H1 (cell line): ENCODE measurements around the gene ACSF2. TPM values are rescaled to one million over a fixed set of nuclear protein-coding genes. Genes with fewer than 3 reads are reported as not detected.
A peak's percentile ranks its signal among the peaks of the same experiment; 100 is the strongest.

Experiments used
- CTCF ChIA-PET: fragments of 300-600 bp; sonication (Branson Sonifier 250); formaldehyde crosslinking; loops from one replicate; lab custom pipeline; 2021; ENCODE audit not compliant: partially characterized antibody; lab: Charles Lee
- POLR2A ChIA-PET: fragments of 300-600 bp; sonication (Branson Sonifier 250); formaldehyde crosslinking; loops from one replicate; lab custom pipeline; 2021; ENCODE audit warnings: inconsistent platforms; ENCODE audit not compliant: partially characterized antibody; lab: Charles Lee
- DNase-seq, 2 experiments: peaks; one replicate each; pipeline versions ENCODE4 v3.0.0 to v3.0.0-alpha.2; 2010 to 2022; ENCODE audit warnings: low spot score in 2 of 2, low read depth in 1 of 2, mixed read lengths in 1 of 2
- FAIRE-seq: peaks from 2 replicates; lab custom pipeline; 2011; peaks lifted over from hg19 to GRCh38; lab: Jason Lieb, UNC
- H2AFZ ChIP-seq: 2 replicates; pipeline ENCODE4 v1.8.1; 2012; ENCODE audit warnings: low read length, inconsistent platforms
- H2AK5ac ChIP-seq: 2 replicates; pipeline ENCODE4 v1.6.1; 2013; ENCODE audit warnings: low read depth, low read length
- H2BK120ac ChIP-seq: replicated peaks from 2 replicates; pipeline ENCODE3; 2013; ENCODE audit warnings: low read depth, low read length, inconsistent platforms
- H2BK12ac ChIP-seq: 2 replicates; pipeline ENCODE4 v1.6.1; 2013; ENCODE audit warnings: low read depth, low read length
- H2BK15ac ChIP-seq: 2 replicates; pipeline ENCODE4 v1.6.1; 2013; ENCODE audit warnings: low read length
- H2BK20ac ChIP-seq: 2 replicates; pipeline ENCODE4 v1.6.1; 2013; ENCODE audit warnings: low read length
- H2BK5ac ChIP-seq: 2 replicates; pipeline ENCODE4 v1.6.1; 2013; ENCODE audit warnings: low read depth, low read length
- H3K14ac ChIP-seq: 2 replicates; pipeline ENCODE4 v1.6.1; 2013; ENCODE audit warnings: inconsistent platforms; ENCODE audit not compliant: insufficient read length
- H3K18ac ChIP-seq: 2 replicates; pipeline ENCODE4 v1.6.1; 2013; ENCODE audit warnings: low read length; ENCODE audit errors: extremely low read depth
- H3K23ac ChIP-seq: 2 replicates; pipeline ENCODE4 v1.6.1; 2013; ENCODE audit warnings: inconsistent platforms; ENCODE audit not compliant: insufficient read length
- H3K23me2 ChIP-seq: 2 replicates; pipeline ENCODE4 v1.6.1; 2013; ENCODE audit warnings: low read depth, low read length
- H3K27ac ChIP-seq: 2 replicates; pipeline ENCODE4 v1.6.1; 2011; ENCODE audit warnings: low read depth, low read length, inconsistent platforms
- H3K27me3 ChIP-seq, 4 experiments: replicated peaks in 1 of 4; 1 replicate in 1 of 4; 2 replicates in 3 of 4; pipeline versions ENCODE4 v1.6.1 to v1.8.1; 2011 to 2013; ENCODE audit warnings: low read length in 3 of 4, mild to moderate bottlenecking in 3 of 4, inconsistent platforms in 2 of 4, mixed read lengths in 2 of 4, moderate library complexity in 1 of 4; ENCODE audit not compliant: control insufficient read depth in 3 of 4, insufficient read depth in 3 of 4; ENCODE audit errors: extremely low read depth in 1 of 4
- H3K36me3 ChIP-seq, 4 experiments: 2 replicates each; pipeline versions ENCODE4 v1.6.1 to v1.8.1; 2011 to 2013; ENCODE audit warnings: mild to moderate bottlenecking in 4 of 4, low read length in 3 of 4, moderate library complexity in 2 of 4, control low read depth in 1 of 4, inconsistent platforms in 1 of 4; ENCODE audit not compliant: insufficient read depth in 4 of 4, control insufficient read depth in 2 of 4
- H3K4ac ChIP-seq: replicated peaks from 2 replicates; pipeline ENCODE3; 2013; ENCODE audit warnings: low read length, low read depth, mixed read lengths, inconsistent platforms; ENCODE audit not compliant: insufficient read length
- H3K4me1 ChIP-seq, 4 experiments: replicated peaks in 1 of 4; 1 replicate in 1 of 4; 2 replicates in 3 of 4; pipeline versions ENCODE4 v1.6.1 to v1.8.1; 2011 to 2013; ENCODE audit warnings: low read length in 3 of 4, inconsistent platforms in 2 of 4, mixed read lengths in 1 of 4; ENCODE audit not compliant: insufficient read depth in 4 of 4, control insufficient read depth in 3 of 4
- H3K4me2 ChIP-seq, 2 experiments: 2 replicates each; pipeline versions ENCODE4 v1.6.1 to v1.8.1; 2011 to 2013; ENCODE audit warnings: low read depth in 2 of 2, low read length in 2 of 2, control low read depth in 1 of 2, inconsistent platforms in 1 of 2, mild to moderate bottlenecking in 1 of 2; ENCODE audit not compliant: insufficient read depth in 1 of 2
- H3K4me3 ChIP-seq, 4 experiments: fragments of 200-600, 300-600 bp in 1 of 4; sonication (generic), shearing (Covaris generic), sonication (Bioruptor Twin) in 1 of 4; 2 replicates each; pipeline versions ENCODE4 v1.5.1 to v1.8.1; 2011 to 2016; ENCODE audit warnings: low read length in 4 of 4, low read depth in 3 of 4, control low read depth in 2 of 4, inconsistent platforms in 2 of 4, mild to moderate bottlenecking in 2 of 4, mixed read lengths in 1 of 4, moderate library complexity in 1 of 4; ENCODE audit not compliant: insufficient read depth in 2 of 4; ENCODE audit errors: extremely low read depth in 1 of 4
- H3K56ac ChIP-seq: replicated peaks from 2 replicates; pipeline ENCODE3; 2013; ENCODE audit warnings: low read depth, mild to moderate bottlenecking, mixed read lengths, low read length, inconsistent platforms; ENCODE audit not compliant: insufficient read length
- H3K79me1 ChIP-seq: 2 replicates; pipeline ENCODE4 v1.6.1; 2013; ENCODE audit warnings: low read depth, low read length, control low read depth
- H3K79me2 ChIP-seq, 2 experiments: 2 replicates each; pipeline versions ENCODE4 v1.6.1 to v1.8.1; 2012 to 2013; ENCODE audit warnings: low read length in 2 of 2, mild to moderate bottlenecking in 2 of 2, inconsistent platforms in 1 of 2; ENCODE audit not compliant: insufficient read depth in 2 of 2, control insufficient read depth in 1 of 2
- H3K9ac ChIP-seq, 4 experiments: replicated peaks in 1 of 4; 1 replicate in 1 of 4; 2 replicates in 3 of 4; pipeline versions ENCODE4 v1.6.1 to v1.8.1; 2011 to 2013; ENCODE audit warnings: low read depth in 3 of 4, low read length in 3 of 4, control low read depth in 2 of 4, mild to moderate bottlenecking in 2 of 4, moderate library complexity in 2 of 4, inconsistent platforms in 1 of 4; ENCODE audit errors: extremely low read depth in 1 of 4
- H3K9me3 ChIP-seq, 2 experiments: 2 replicates each; pipeline versions ENCODE4 v1.6.1 to v1.8.1; 2012 to 2013; ENCODE audit warnings: mild to moderate bottlenecking in 2 of 2, moderate library complexity in 2 of 2, control low read depth in 1 of 2, inconsistent platforms in 1 of 2, low read depth in 1 of 2, low read length in 1 of 2, mixed read lengths in 1 of 2; ENCODE audit not compliant: insufficient read depth in 2 of 2
- H4K20me1 ChIP-seq, 2 experiments: replicated peaks in 1 of 2; 2 replicates each; pipeline versions ENCODE3 to v1.8.1; 2011 to 2013; ENCODE audit warnings: inconsistent platforms in 2 of 2, low read length in 2 of 2, mild to moderate bottlenecking in 1 of 2; ENCODE audit not compliant: insufficient read depth in 2 of 2, control insufficient read depth in 1 of 2
- H4K5ac ChIP-seq: 2 replicates; pipeline ENCODE4 v1.6.1; 2013; ENCODE audit warnings: low read length, low read depth, mixed read lengths, inconsistent platforms; ENCODE audit not compliant: insufficient read length
- H4K8ac ChIP-seq: 2 replicates; pipeline ENCODE4 v1.8.0; 2013; ENCODE audit warnings: mild to moderate bottlenecking, moderate library complexity, low read length, inconsistent platforms; ENCODE audit not compliant: insufficient read depth; ENCODE audit errors: extremely low read depth
- H4K91ac ChIP-seq: replicated peaks from 2 replicates; pipeline ENCODE3; 2013; ENCODE audit warnings: low read length, mixed read lengths, inconsistent platforms; ENCODE audit not compliant: insufficient read length
- KDM1A ChIP-seq: fragments of 200-600, 300-600 bp; sonication (generic); IDR thresholded peaks from 2 replicates; pipeline ENCODE4 v1.7.1; 2016; ENCODE audit warnings: mild to moderate bottlenecking, low read length, borderline replicate concordance
- POLR2AphosphoS5 ChIP-seq: IDR thresholded peaks from 2 replicates; pipeline ENCODE4 v1.6.1; 2011; ENCODE audit warnings: low read depth, low read length
- WGBS, 2 experiments: shearing (Covaris generic) in 1 of 2; methylation state at CpG; one replicate each; pipeline versions ENCODE4 v1.1.6 to v1.1.7; 2013 to 2015; ENCODE audit warnings: low lambda C conversion rate in 2 of 2, mixed read lengths in 2 of 2, inconsistent platforms in 1 of 2, low coverage in 1 of 2, missing lambda C conversion rate in 1 of 2; ENCODE audit not compliant: insufficient replicate concordance in 2 of 2, insufficient coverage in 1 of 2, insufficient read length in 1 of 2; ENCODE audit errors: extremely low coverage in 1 of 2, missing lambda C conversion rate in 1 of 2; 5-methylcytosine and 5-hydroxymethylcytosine counted together
- polyA plus RNA-seq, 7 experiments: library from polyadenylated mRNA; depleted of rRNA in 3 of 7; stranded (reverse) in 5 of 7; unstranded in 2 of 7; fragments of >200 nt in 5 of 7; fragments of 200-250 nt in 2 of 7; gene quantifications; 1 replicate in 5 of 7; 2 replicates in 1 of 7; 4 replicates in 1 of 7; pipeline versions ENCODE4 v1.2.1 to v1.2.3, GENCODE V29; 2011 to 2013; ENCODE audit warnings: missing spikeins in 2 of 7, mixed read lengths in 2 of 7
- total RNA-seq: library from RNA; stranded (reverse); fragmentation: NEBNext Ultra II Directional; extraction: Animal tissue kit (Norgen Biotek cat#: 25700); gene quantifications from 2 replicates; pipeline ENCODE4 v1.2.1, GENCODE V29; 2021

The ACSF2 gene
- total and polyA plus RNA-seq, 2 of the 8 experiments (the other 6 are each of a cell fraction or from before 2014, with no cell fraction given) = 14.5 to 16.3 TPM

DNA sequence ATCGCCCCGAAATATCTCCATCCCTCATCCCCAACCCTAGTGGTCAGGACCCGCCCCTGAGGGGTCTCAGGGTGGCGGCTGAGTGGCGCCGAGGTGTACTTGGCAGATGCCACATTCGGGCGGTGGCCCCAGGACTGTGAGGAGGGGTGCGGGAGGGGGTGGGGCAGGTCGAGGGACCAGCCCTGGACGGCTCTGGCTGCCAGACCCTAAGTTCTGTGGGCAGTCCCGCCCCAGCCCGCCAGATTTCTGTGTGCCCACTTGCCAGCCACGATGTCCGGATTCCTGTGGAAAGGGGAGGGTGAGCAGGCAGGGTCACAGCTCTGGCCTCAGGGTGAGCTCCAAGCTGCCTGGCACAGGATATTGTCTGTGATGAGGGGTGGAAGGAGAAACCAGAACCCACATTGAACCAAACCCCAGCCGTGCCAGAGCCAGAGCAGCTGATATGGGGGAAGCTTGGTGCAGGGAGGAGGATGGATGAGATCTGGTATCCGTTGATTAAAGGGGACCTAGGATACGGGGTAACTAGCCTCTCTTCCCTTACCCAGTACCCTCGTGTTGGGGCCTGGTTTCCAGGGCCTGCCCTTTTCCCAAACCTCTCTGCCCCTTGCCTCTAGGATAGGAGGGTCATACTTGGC, 43.8 kb downstream of the ACSF2 start:
- Histone ChIP-seq H3K56ac (no peak overlapping the region), H2BK20ac (no peak overlapping the region), H2AFZ (no peak overlapping the region), H2BK12ac (no peak overlapping the region), H3K9me3 (no peaks in the 10 kb centered on the region), H3K4ac (no peak overlapping the region), H3K23me2 (peaks cover 7% of the 10 kb centered on the region; the same call in 1 of the 2 replicates), H2BK5ac (no peak overlapping the region), H3K27me3 (peaks cover 8 to 39% (median 27%) of the 10 kb centered on the region in 4 experiments; a peak in 6 of 7 replicates), H3K79me1 (no peaks in the 10 kb centered on the region), H3K36me3 (no peaks in the 10 kb centered on the region), H3K23ac (no peak overlapping the region), H3K4me3 (peak overlapping the region in 1 of 4 experiments; percentile 62; a peak in 2 of 8 replicates), H4K5ac (no peak overlapping the region), H3K9ac (no peak overlapping the region), H4K8ac (no peak overlapping the region)
- FAIRE-seq = no peak
- no peak for TF ChIP-seq KDM1A
- TF ChIP-seq POLR2AphosphoS5 = no peak
- TF ChIP-seq, all 59 proteins: peak for 0
- Histone ChIP-seq H4K91ac (no peak overlapping the region), H3K4me2 (peak overlapping the region; percentile 75 to 90; a peak in 3 of 4 replicates), H3K18ac (no peak overlapping the region), H2AK5ac (no peak overlapping the region), H3K27ac (no peak overlapping the region), H4K20me1 (peaks cover 0 to 8% of the 10 kb centered on the region in 2 experiments), H2BK120ac (no peak overlapping the region), H2BK15ac (no peak overlapping the region), H3K4me1 (peaks cover 0 to 17% (median 7%) of the 10 kb centered on the region in 4 experiments; a peak in 6 of 7 replicates), H3K79me2 (no peaks in the 10 kb centered on the region), H3K14ac (no peak overlapping the region)
- CTCF ChIA-PET = interaction anchor here (0.9 to 8.8 kb wide), 4 partner anchors 30 to 157 kb away, joined by 3 to 49 read pairs (median 4); partner anchors contain the start of gene LRRC59
- no peak for DNase-seq
- 77% methylated on average over 12 of the region's 19 CpGs; no CpG with 5 or more reads in 1 of the 2 experiments for WGBS, 2 experiments
- POLR2A ChIA-PET = interaction anchor here (0.7 to 2.4 kb wide), 4 partner anchors 9 to 136 kb away, joined by 3 to 10 read pairs (median 3); partner anchors contain the start of genes LRRC59 and RSAD1
